ENCODE data around the gene PFDN1.
"Not testable (repeated sequence)": the region's sequence is repeated elsewhere in the genome, so short reads cannot be mapped to it uniquely, and the experiment has no call there.

PFDN1 gene

DNA sequence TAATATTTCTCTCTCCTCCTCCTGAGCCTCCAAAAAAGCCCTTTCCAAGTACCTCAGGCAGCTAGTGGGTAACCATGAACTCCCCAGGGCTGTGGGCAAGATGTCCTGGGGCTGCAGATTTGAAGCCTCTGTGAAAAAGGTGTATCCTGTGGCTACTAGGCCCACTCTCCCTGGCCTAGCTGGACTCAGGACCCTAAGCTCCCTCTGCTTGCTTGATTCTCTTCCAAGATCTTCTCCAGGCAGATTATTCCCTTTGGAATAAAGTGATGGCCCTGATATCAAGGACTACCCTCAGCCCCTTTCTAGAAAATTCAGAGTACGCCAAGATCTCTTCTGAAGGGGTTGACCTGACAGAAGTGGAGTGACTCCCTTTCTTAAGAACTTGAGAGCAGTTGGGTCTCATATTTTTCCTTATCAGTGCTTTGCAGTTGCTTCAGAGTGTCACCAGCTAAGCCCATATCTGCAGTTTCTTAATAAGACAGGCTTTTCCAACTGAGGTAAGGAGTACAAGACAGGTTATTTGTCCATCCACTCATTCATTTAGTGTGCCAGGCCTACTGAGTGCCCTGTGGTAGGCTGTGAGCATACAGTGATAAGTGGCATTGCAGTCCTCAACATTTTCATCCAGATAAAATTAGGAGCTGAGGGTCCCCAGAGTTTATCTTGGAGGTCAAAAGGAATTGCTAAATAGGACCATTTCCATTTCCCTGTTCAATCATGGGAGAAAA lies 85.4 kb downstream of the PFDN1 start:
- DNase-seq (ENCODE audit: low read depth in 1 of 2, low spot score in 1 of 2), result no peak

GRCh38 chr5:140216478-140217074 lies 86.3 kb downstream of the PFDN1 start:
- no peak for DNase-seq (ENCODE audit: low read depth in 1 of 2, low spot score in 1 of 2)

GRCh38 chr5:140215276-140215675 lies 87.6 kb downstream of the PFDN1 start:
- no peak for DNase-seq (ENCODE audit: low read depth in 1 of 2, low spot score in 1 of 2)

DNA sequence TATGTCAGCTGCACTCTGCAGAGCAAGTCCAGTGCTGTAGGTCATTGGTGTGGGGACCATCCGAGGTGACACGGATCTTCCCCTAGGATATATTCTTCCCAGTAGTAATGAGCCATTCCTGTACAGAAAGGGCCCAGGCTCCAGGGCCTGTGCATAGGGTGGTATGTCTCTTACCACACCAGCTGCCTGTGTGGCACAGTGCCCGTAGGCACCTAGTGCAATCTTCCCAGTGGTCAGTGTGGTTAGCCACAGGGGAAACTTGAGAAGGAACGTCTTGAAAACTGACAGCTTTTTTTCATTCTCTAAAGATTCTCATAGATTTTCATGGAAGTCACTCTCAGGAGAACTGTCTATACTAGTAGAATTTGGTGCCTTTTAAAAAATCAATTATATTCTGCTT lies 88.1 kb downstream of the PFDN1 start:
- no peak for DNase-seq (ENCODE audit: low read depth in 1 of 2, low spot score in 1 of 2)

- no peak for DNase-seq (ENCODE audit: low read depth in 1 of 2, low spot score in 1 of 2)
Observed at GRCh38 chr5:140213370-140213983, 89.4 kb downstream of the PFDN1 start.

DNA sequence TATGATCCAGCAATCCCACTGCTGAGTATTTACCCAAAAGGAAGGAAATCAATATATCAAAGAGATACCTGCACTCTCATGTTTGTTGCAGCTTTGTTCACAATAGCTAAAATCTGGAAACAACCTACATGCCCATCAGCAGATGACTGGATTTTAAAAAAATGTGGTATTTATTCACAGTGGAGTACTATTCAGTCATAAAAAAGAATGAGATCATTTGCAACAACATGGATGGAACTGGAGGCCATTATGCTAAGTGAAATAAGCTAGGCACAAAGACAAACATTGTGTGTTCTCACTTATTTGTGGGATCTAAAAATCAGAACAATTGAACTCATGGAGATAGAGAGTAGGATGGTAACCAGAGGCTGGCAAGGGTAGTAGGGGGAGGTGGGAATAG lies 94.8 kb downstream of the PFDN1 start:
- DNase-seq (ENCODE audit: low read depth in 1 of 2, low spot score in 1 of 2), result no peak

GRCh38 chr5:140207250-140207964 lies 95.5 kb downstream of the PFDN1 start:
- no peak for DNase-seq (ENCODE audit: low read depth in 1 of 2, low spot score in 1 of 2)

DNA sequence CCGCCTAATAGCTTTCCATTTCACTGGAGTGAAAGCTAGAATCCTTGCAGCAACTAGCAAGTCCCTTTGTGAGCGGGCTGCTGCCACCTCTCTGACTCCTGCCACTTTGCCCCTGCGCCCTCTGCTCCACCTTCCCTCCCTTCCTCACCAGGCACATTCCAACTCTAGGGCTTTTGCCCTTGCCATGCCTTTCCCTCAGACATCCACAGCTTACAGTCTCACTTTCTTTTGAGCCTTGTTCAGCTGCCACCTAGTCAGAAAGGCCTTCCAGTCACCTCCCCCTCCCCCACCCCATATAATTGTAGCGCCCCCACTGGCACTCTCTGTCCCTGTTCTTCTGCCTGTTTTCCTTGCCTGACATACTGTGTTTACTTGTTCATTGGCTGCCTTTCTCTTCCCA lies 96.9 kb downstream of the PFDN1 start:
- DNase-seq (ENCODE audit: low read depth in 1 of 2, low spot score in 1 of 2), result no peak

- DNase-seq (ENCODE audit: low read depth in 1 of 2, low spot score in 1 of 2), result no peak
Observed at GRCh38 chr5:140205216-140205615, 97.7 kb downstream of the PFDN1 start.

- DNase-seq (ENCODE audit: low read depth in 1 of 2, low spot score in 1 of 2), result no peak
Observed at GRCh38 chr5:140202610-140203009, 100.3 kb downstream of the PFDN1 start.

- no peak for DNase-seq (ENCODE audit: low read depth in 1 of 2, low spot score in 1 of 2)
Observed at GRCh38 chr5:140202078-140202477, 100.8 kb downstream of the PFDN1 start.

- DNase-seq (ENCODE audit: low read depth in 1 of 2, low spot score in 1 of 2), result not testable (repeated sequence)
Observed at GRCh38 chr5:140198915-140199314, 104.0 kb downstream of the PFDN1 start.

DNA sequence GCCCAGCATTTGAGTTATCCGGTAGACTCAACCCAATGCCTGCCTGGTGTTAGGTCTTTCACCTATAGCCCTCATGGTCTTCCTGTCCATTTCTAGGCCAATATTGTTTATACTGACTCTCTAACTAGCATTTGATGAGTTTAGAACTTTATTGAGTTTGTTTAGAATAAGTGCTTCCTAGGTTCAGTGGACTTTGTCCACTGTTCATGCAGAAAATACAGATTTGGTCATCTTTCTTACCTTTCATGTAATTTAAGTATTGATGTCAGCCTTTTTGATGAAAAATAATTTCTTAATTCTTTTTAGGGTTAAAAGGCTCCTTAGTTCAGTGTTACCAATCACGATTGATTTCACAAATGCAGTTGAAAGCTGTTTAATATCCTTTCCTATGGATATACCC lies 105.9 kb downstream of the PFDN1 start:
- no peak for DNase-seq (ENCODE audit: low read depth in 1 of 2, low spot score in 1 of 2)

GRCh38 chr5:140196115-140196814 lies 106.6 kb downstream of the PFDN1 start:
- no peak for DNase-seq (ENCODE audit: low read depth in 1 of 2, low spot score in 1 of 2)

Data from stimulated activated CD4-positive, alpha-beta T cell treated with anti-CD3 and anti-CD28 coated beads, Interleukin-15, amount 100 ng/mL, for 1 hour (primary cell).